GM12875 (cell line): Measurements from ENCODE around the gene NUP93.
"Not testable (repeated sequence)": the region's sequence is repeated elsewhere in the genome, so short reads cannot be mapped to it uniquely, and the experiment has no call there.

Experiments
- H3K4me3 ChIP-seq: one replicate; pipeline ENCODE4 v1.5.1; 2011; ENCODE audit warnings: low read depth, low read length, control low read depth
- CTCF ChIP-seq: IDR thresholded peaks from 2 replicates; pipeline ENCODE4 v1.5.1; 2011; ENCODE audit warnings: low read depth, mild to moderate bottlenecking, control low read depth, inconsistent platforms, low read length, moderate library complexity, borderline replicate concordance; ENCODE audit not compliant: insufficient read depth

NUP93 gene

GRCh38 chr16:56798955-56799354, 69.0 kb downstream of the NUP93 start:
- H3K4me3 ChIP-seq: no peak overlapping the region
- TF ChIP-seq CTCF: no peak

- H3K4me3 ChIP-seq: no peak overlapping the region
- TF ChIP-seq CTCF: no peak
Observed at GRCh38 chr16:56800355-56800754, 70.4 kb downstream of the NUP93 start.

- H3K4me3 ChIP-seq: no peak overlapping the region
- no peak for TF ChIP-seq CTCF
Observed at GRCh38 chr16:56801762-56802161, 71.8 kb downstream of the NUP93 start.

- no peak overlapping the region for H3K4me3 ChIP-seq
- no peak for TF ChIP-seq CTCF
Observed at GRCh38 chr16:56807011-56807675, 77.2 kb downstream of the NUP93 start.

GRCh38 chr16:56807676-56808067, 77.7 kb downstream of the NUP93 start:
- H3K4me3 ChIP-seq: not testable (repeated sequence)

- no peak for TF ChIP-seq CTCF
- H3K4me3 ChIP-seq: no peak overlapping the region
Observed at GRCh38 chr16:56810954-56811353, 81.0 kb downstream of the NUP93 start.

- not testable (repeated sequence) for H3K4me3 ChIP-seq
Observed at GRCh38 chr16:56811602-56812001, 81.7 kb downstream of the NUP93 start.

GRCh38 chr16:56812884-56813283, 83.0 kb downstream of the NUP93 start:
- H3K4me3 ChIP-seq: no peak overlapping the region
- no peak for TF ChIP-seq CTCF
